ENCODE results near the gene MFSD1. TPM values are rescaled to one million over a fixed set of nuclear protein-coding genes. Genes with fewer than 3 reads are reported as not detected.
A peak's percentile ranks its signal among the peaks of the same experiment; 100 is the strongest.

MFSD1 gene
- total RNA-seq, 1 experiment from 2014 or later: 45.3 TPM

- Histone ChIP-seq H3K9ac (ENCODE audit: low read length) (no peak overlapping the region), H4K20me1 (ENCODE audit: low read length) (no peaks in the 10 kb centered on the region), H3K36me3 (ENCODE audit: low read depth, low read length) (no peaks in the 10 kb centered on the region), H2AFZ (ENCODE audit: low read length) (no peak overlapping the region), H3F3A (ENCODE audit: low read length, unreplicated experiment) (no peaks in the 10 kb centered on the region), H3K27ac (ENCODE audit: low read length) (no peak overlapping the region), H3K9me3 (ENCODE audit: low read length) (no peaks in the 10 kb centered on the region), H3K4me2 (ENCODE audit: low read length) (no peak overlapping the region), H3K4me3 (ENCODE audit: low read length) (no peak overlapping the region), H3K9me2 (replicated peaks; ENCODE audit: low read length) (no peaks in the 10 kb centered on the region), H3K79me2 (ENCODE audit: low read length) (no peaks in the 10 kb centered on the region), H3K27me3 (ENCODE audit: low read length) (no peaks in the 10 kb centered on the region), H3K4me1 (ENCODE audit: insufficient read depth, low read length) (no peaks in the 10 kb centered on the region)
- TF ChIP-seq, protein P1, sequence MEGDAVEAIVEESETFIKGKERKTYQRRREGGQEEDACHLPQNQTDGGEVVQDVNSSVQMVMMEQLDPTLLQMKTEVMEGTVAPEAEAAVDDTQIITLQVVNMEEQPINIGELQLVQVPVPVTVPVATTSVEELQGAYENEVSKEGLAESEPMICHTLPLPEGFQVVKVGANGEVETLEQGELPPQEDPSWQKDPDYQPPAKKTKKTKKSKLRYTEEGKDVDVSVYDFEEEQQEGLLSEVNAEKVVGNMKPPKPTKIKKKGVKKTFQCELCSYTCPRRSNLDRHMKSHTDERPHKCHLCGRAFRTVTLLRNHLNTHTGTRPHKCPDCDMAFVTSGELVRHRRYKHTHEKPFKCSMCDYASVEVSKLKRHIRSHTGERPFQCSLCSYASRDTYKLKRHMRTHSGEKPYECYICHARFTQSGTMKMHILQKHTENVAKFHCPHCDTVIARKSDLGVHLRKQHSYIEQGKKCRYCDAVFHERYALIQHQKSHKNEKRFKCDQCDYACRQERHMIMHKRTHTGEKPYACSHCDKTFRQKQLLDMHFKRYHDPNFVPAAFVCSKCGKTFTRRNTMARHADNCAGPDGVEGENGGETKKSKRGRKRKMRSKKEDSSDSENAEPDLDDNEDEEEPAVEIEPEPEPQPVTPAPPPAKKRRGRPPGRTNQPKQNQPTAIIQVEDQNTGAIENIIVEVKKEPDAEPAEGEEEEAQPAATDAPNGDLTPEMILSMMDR (conservative IDR thresholded peaks at IDR 0.05; ENCODE audit: low read depth, low read length): no peak
- TF ChIP-seq EZH2 (IDR thresholded peaks at IDR 0.05; ENCODE audit: low read length, unreplicated experiment) (no peak), EZH2phosphoT487 (IDR thresholded peaks at IDR 0.05; ENCODE audit: borderline replicate concordance, low read length) (no peak)
- intact Hi-C loops (cut with micrococcal nuclease): loop anchor here (2.0 to 5.0 kb wide), 3 partner anchors 70 to 405 kb away; no protein-coding TSS in a partner anchor
- ChIA-PET CTCF (no interaction called here), POLR2A (ENCODE audit: unreplicated experiment) (no interaction called here)
- ATAC-seq (peak; percentile 27; the same call in 1 of the 2 replicates), DNase-seq (peak; percentile 24)
- no TSS peak for BruUV-seq (replicated peaks)
Observed at GRCh38 chr3:158847452-158847821, 45.6 kb downstream of the MFSD1 start.

- Histone ChIP-seq H3K9me3 (ENCODE audit: low read length) (no peaks in the 10 kb centered on the region), H3K4me3 (ENCODE audit: low read length) (no peak overlapping the region)
- CTCF ChIA-PET: no interaction called here
Observed at GRCh38 chr3:158847885-158848284, 46.0 kb downstream of the MFSD1 start.

GRCh38 chr3:158849757-158850156 is 47.9 kb downstream of the MFSD1 start:
- Histone ChIP-seq H3K4me1 (ENCODE audit: insufficient read depth, low read length) (no peaks in the 10 kb centered on the region), H3K27me3 (ENCODE audit: low read length) (no peaks in the 10 kb centered on the region), H3K4me3 (ENCODE audit: low read length) (no peak overlapping the region), H3K4me2 (ENCODE audit: low read length) (no peak overlapping the region), H3K36me3 (ENCODE audit: low read depth, low read length) (no peaks in the 10 kb centered on the region), H3K79me2 (ENCODE audit: low read length) (no peaks in the 10 kb centered on the region), H2AFZ (ENCODE audit: low read length) (no peak overlapping the region), H3K27ac (ENCODE audit: low read length) (no peak overlapping the region), H3K9me2 (replicated peaks; ENCODE audit: low read length) (no peaks in the 10 kb centered on the region), H4K20me1 (ENCODE audit: low read length) (no peaks in the 10 kb centered on the region), H3K9ac (ENCODE audit: low read length) (no peak overlapping the region), H3F3A (ENCODE audit: low read length, unreplicated experiment) (no peaks in the 10 kb centered on the region), H3K9me3 (ENCODE audit: low read length) (no peaks in the 10 kb centered on the region)
- DNase-seq: no peak
- TF ChIP-seq EZH2 (IDR thresholded peaks at IDR 0.05; ENCODE audit: low read length, unreplicated experiment) (no peak), EZH2phosphoT487 (IDR thresholded peaks at IDR 0.05; ENCODE audit: borderline replicate concordance, low read length) (no peak)
- TF ChIP-seq, protein P1 (conservative IDR thresholded peaks at IDR 0.05; ENCODE audit: low read depth, low read length): no peak
- ChIA-PET CTCF (no interaction called here), POLR2A (ENCODE audit: unreplicated experiment) (no interaction called here)
- intact Hi-C loops (cut with micrococcal nuclease): loop anchor here (5.0 kb wide), 2 partner anchors 68 to 288 kb away; no protein-coding TSS in a partner anchor
- ATAC-seq: no peak
- no TSS peak for BruUV-seq (replicated peaks)

More at GRCh38 chr3:158847885-158848284, 46.0 kb downstream of the MFSD1 start:
- H3K27ac ChIP-seq (ENCODE audit: low read length): no peak overlapping the region
- no TSS peak for BruUV-seq (replicated peaks)
- no peaks in the 10 kb centered on the region for H3K4me1 ChIP-seq (ENCODE audit: insufficient read depth, low read length)
- TF ChIP-seq EZH2 (IDR thresholded peaks at IDR 0.05; ENCODE audit: low read length, unreplicated experiment): no peak
- no peaks in the 10 kb centered on the region for H4K20me1 ChIP-seq (ENCODE audit: low read length)
- no peaks in the 10 kb centered on the region for H3K36me3 ChIP-seq (ENCODE audit: low read depth, low read length)
- intact Hi-C loops (cut with micrococcal nuclease): loop anchor here (2.0 to 5.0 kb wide), 3 partner anchors 69 to 405 kb away; no protein-coding TSS in a partner anchor
- H3F3A ChIP-seq (ENCODE audit: low read length, unreplicated experiment): no peaks in the 10 kb centered on the region
- H2AFZ ChIP-seq (ENCODE audit: low read length): no peak overlapping the region
- H3K9ac ChIP-seq (ENCODE audit: low read length): no peak overlapping the region
- H3K27me3 ChIP-seq (ENCODE audit: low read length): no peaks in the 10 kb centered on the region
- ATAC-seq: no peak
- H3K9me2 ChIP-seq (replicated peaks; ENCODE audit: low read length): no peaks in the 10 kb centered on the region
- H3K4me2 ChIP-seq (ENCODE audit: low read length): no peak overlapping the region
- no peak for DNase-seq
- POLR2A ChIA-PET (ENCODE audit: unreplicated experiment): no interaction called here
- no peaks in the 10 kb centered on the region for H3K79me2 ChIP-seq (ENCODE audit: low read length)
